Measurements from ENCODE around the gene FMN1.
A peak's percentile ranks its signal among the peaks of the same experiment; 100 is the strongest.
"Not testable (repeated sequence)": the region's sequence is repeated elsewhere in the genome, so short reads cannot be mapped to it uniquely, and the experiment has no call there.

The FMN1 gene

GRCh38 chr15:33089878-33090757, 104.4 kb downstream of the FMN1 start:
- no peak for DNase-seq

GRCh38 chr15:33089165-33089877, 105.2 kb downstream of the FMN1 start:
- no peak for DNase-seq

- DNase-seq = peak; percentile 1
Observed at GRCh38 chr15:33086500-33087121, 107.9 kb downstream of the FMN1 start.

GRCh38 chr15:33084661-33085060, 109.9 kb downstream of the FMN1 start:
- no peak for DNase-seq

- no peak for DNase-seq
Observed at GRCh38 chr15:33083232-33084081, 111.1 kb downstream of the FMN1 start.

GRCh38 chr15:33080006-33080405, 114.5 kb downstream of the FMN1 start:
- DNase-seq = no peak

- no peak for DNase-seq
Observed at GRCh38 chr15:33078607-33079006, 115.9 kb downstream of the FMN1 start.

GRCh38 chr15:33076937-33077336, 117.6 kb downstream of the FMN1 start:
- DNase-seq = no peak

- no peak for DNase-seq
Observed at GRCh38 chr15:33074942-33075341, 119.6 kb downstream of the FMN1 start.

GRCh38 chr15:33074212-33074611, 120.3 kb downstream of the FMN1 start:
- DNase-seq = no peak

GRCh38 chr15:33071451-33071850, 123.1 kb downstream of the FMN1 start:
- no peak for DNase-seq

- DNase-seq = not testable (repeated sequence)
Observed at GRCh38 chr15:33069903-33070302, 124.6 kb downstream of the FMN1 start.

GRCh38 chr15:33069161-33069560, 125.4 kb downstream of the FMN1 start:
- no peak for DNase-seq

- DNase-seq = no peak
Observed at GRCh38 chr15:33068511-33068990, 126.0 kb downstream of the FMN1 start.

- no peak for DNase-seq
Observed at GRCh38 chr15:33068007-33068481, 126.5 kb downstream of the FMN1 start.

GRCh38 chr15:33067456-33067855, 127.1 kb downstream of the FMN1 start:
- no peak for DNase-seq

- no peak for DNase-seq
Observed at GRCh38 chr15:33066584-33066983, 127.9 kb downstream of the FMN1 start.

- DNase-seq = no peak
Observed at GRCh38 chr15:33064878-33065277, 129.6 kb downstream of the FMN1 start.

- DNase-seq = no peak
Observed at GRCh38 chr15:33059184-33059583, 135.3 kb downstream of the FMN1 start.

GRCh38 chr15:33057845-33058244, 136.7 kb downstream of the FMN1 start:
- no peak for DNase-seq

GRCh38 chr15:33055962-33056361, 138.6 kb downstream of the FMN1 start:
- no peak for DNase-seq

- no peak for DNase-seq
Observed at GRCh38 chr15:33051528-33051927, 143.0 kb downstream of the FMN1 start.

All from NCI-H446 treated with DMSO at 0.1 percent for 48 hours (cell line).